ENCODE data around the gene MAMDC2. TPM values are rescaled to one million over a fixed set of nuclear protein-coding genes. Genes with fewer than 3 reads are reported as not detected.

The MAMDC2 gene
- total RNA-seq, 1 donor from 2014 or later = 13.4 TPM

GRCh38 chr9:70054521-70054920 is 10.9 kb downstream of the MAMDC2 start:
- Histone ChIP-seq H3K36me3 (ENCODE audit: control insufficient read depth, insufficient read depth, low read length) (no peaks in the 10 kb centered on the region), H3K27me3 (ENCODE audit: control insufficient read depth, insufficient read depth, low read length) (no peaks in the 10 kb centered on the region), H3K4me3 (ENCODE audit: low read depth, low read length) (no peak overlapping the region)
- TF ChIP-seq CTCF (IDR thresholded peaks at IDR 0.05; ENCODE audit: insufficient read depth, low read length, poor library complexity, severe bottlenecking) = no peak
- no peak for DNase-seq (ENCODE audit: low read depth)

- no peak for TF ChIP-seq CTCF (IDR thresholded peaks at IDR 0.05; ENCODE audit: insufficient read depth, low read length, poor library complexity, severe bottlenecking)
These were observed 12.0 kb downstream of the MAMDC2 start for GRCh38 chr9:70055406-70056210.

GRCh38 chr9:70056211-70056944 is 12.7 kb downstream of the MAMDC2 start:
- no peak for DNase-seq (ENCODE audit: low read depth)
- H3K27me3 ChIP-seq (ENCODE audit: control insufficient read depth, insufficient read depth, low read length) = no peaks in the 10 kb centered on the region
- TF ChIP-seq CTCF (IDR thresholded peaks at IDR 0.05; ENCODE audit: insufficient read depth, low read length, poor library complexity, severe bottlenecking) = no peak
- H3K36me3 ChIP-seq (ENCODE audit: control insufficient read depth, insufficient read depth, low read length) = no peaks in the 10 kb centered on the region
- no peak overlapping the region for H3K4me3 ChIP-seq (ENCODE audit: low read depth, low read length)

More at GRCh38 chr9:70055406-70056210, 12.0 kb downstream of the MAMDC2 start:
- Histone ChIP-seq H3K36me3 (ENCODE audit: control insufficient read depth, insufficient read depth, low read length) (no peaks in the 10 kb centered on the region), H3K4me3 (ENCODE audit: low read depth, low read length) (no peak overlapping the region), H3K27me3 (ENCODE audit: control insufficient read depth, insufficient read depth, low read length) (no peaks in the 10 kb centered on the region)
- no peak for DNase-seq (ENCODE audit: low read depth)

GRCh38 chr9:70058569-70059116 is 15.0 kb downstream of the MAMDC2 start:
- H3K4me3 ChIP-seq (ENCODE audit: low read depth, low read length) = no peak overlapping the region
- no peaks in the 10 kb centered on the region for H3K36me3 ChIP-seq (ENCODE audit: control insufficient read depth, insufficient read depth, low read length)
- no peak for DNase-seq (ENCODE audit: low read depth)
- H3K27me3 ChIP-seq (ENCODE audit: control insufficient read depth, insufficient read depth, low read length) = no peaks in the 10 kb centered on the region
- no peak for TF ChIP-seq CTCF (IDR thresholded peaks at IDR 0.05; ENCODE audit: insufficient read depth, low read length, poor library complexity, severe bottlenecking)

GRCh38 chr9:70060148-70060882 is 16.7 kb downstream of the MAMDC2 start:
- Histone ChIP-seq H3K4me3 (ENCODE audit: low read depth, low read length) (no peak overlapping the region), H3K27me3 (ENCODE audit: control insufficient read depth, insufficient read depth, low read length) (no peaks in the 10 kb centered on the region), H3K36me3 (ENCODE audit: control insufficient read depth, insufficient read depth, low read length) (no peaks in the 10 kb centered on the region)
- no peak for DNase-seq (ENCODE audit: low read depth)
- TF ChIP-seq CTCF (IDR thresholded peaks at IDR 0.05; ENCODE audit: insufficient read depth, low read length, poor library complexity, severe bottlenecking) = no peak
